Central memory CD4-positive, alpha-beta T cell (primary cell): ENCODE results near the gene UQCR11.
A peak's percentile ranks its signal among the peaks of the same experiment; 100 is the strongest.

Experiments
- DNase-seq: peaks from one replicate; pipeline ENCODE4 v3.0.0; 2022

The UQCR11 gene

GRCh38 chr19:1613808-1614570, 8.7 kb upstream of the UQCR11 start:
- DNase-seq = no peak

- no peak for DNase-seq
Measured at GRCh38 chr19:1613146-1613545, 7.9 kb upstream of the UQCR11 start.

- DNase-seq = no peak
Measured at GRCh38 chr19:1612114-1613086, 7.1 kb upstream of the UQCR11 start.

- DNase-seq = no peak
Measured at GRCh38 chr19:1611353-1611752, 6.1 kb upstream of the UQCR11 start.

- DNase-seq = no peak
Measured at GRCh38 chr19:1610579-1610978, 5.3 kb upstream of the UQCR11 start.

GRCh38 chr19:1609680-1610474, 4.6 kb upstream of the UQCR11 start:
- DNase-seq = no peak

GRCh38 chr19:1609103-1609396, 3.8 kb upstream of the UQCR11 start:
- no peak for DNase-seq

- DNase-seq = peak; percentile 27
Measured at GRCh38 chr19:1608359-1609102, 3.3 kb upstream of the UQCR11 start.

- DNase-seq = no peak
Measured at GRCh38 chr19:1606138-1606651, 933 bp upstream of the UQCR11 start.

- DNase-seq = no peak
Measured at GRCh38 chr19:1602091-1602707, 3.1 kb downstream of the UQCR11 start.

- DNase-seq = no peak
Measured at GRCh38 chr19:1601613-1602064, 3.6 kb downstream of the UQCR11 start.

GRCh38 chr19:1599460-1599846, 5.8 kb downstream of the UQCR11 start:
- DNase-seq = no peak

GRCh38 chr19:1598777-1599459, 6.3 kb downstream of the UQCR11 start:
- DNase-seq = no peak

GRCh38 chr19:1593501-1593772, 11.8 kb downstream of the UQCR11 start:
- no peak for DNase-seq

- peak; percentile 84 for DNase-seq
Measured at GRCh38 chr19:1592755-1593500, 12.3 kb downstream of the UQCR11 start, which contains the start of gene MBD3. Gene MBD3 (minus strand): TSS chr19:1592865. CDS start chr19:1592631, 234 bp downstream.

- peak; percentile 86 for DNase-seq
Measured at GRCh38 chr19:1592024-1592754, 13.1 kb downstream of the UQCR11 start.

- DNase-seq = peak; percentile 21
Measured at GRCh38 chr19:1591421-1592023, 13.7 kb downstream of the UQCR11 start.

GRCh38 chr19:1590641-1591397, 14.4 kb downstream of the UQCR11 start:
- peak; percentile 16 for DNase-seq
